Esophagus (tissue), 2 donors: ENCODE results near the gene NAGLU. TPM values are rescaled to one million over a fixed set of nuclear protein-coding genes. Genes with fewer than 3 reads are reported as not detected.
A peak's percentile ranks its signal among the peaks of the same experiment; 100 is the strongest.

Source experiments
- H3K27ac ChIP-seq, 2 donors: one replicate each; pipeline ENCODE4 v1.5.1; 2013; ENCODE audit warnings: low read depth in 2 of 2, mild to moderate bottlenecking in 2 of 2, inconsistent platforms in 1 of 2, low read length in 1 of 2, moderate library complexity in 1 of 2
- H3K27me3 ChIP-seq, 2 donors: one replicate each; pipeline ENCODE4 v1.6.1; 2013; ENCODE audit warnings: low read length in 2 of 2, control low read depth in 1 of 2, mild to moderate bottlenecking in 1 of 2; ENCODE audit not compliant: insufficient read depth in 2 of 2, control insufficient read depth in 1 of 2
- H3K36me3 ChIP-seq, 2 donors: one replicate each; pipeline ENCODE4 v1.6.1; 2013; ENCODE audit warnings: low read length in 1 of 2; ENCODE audit not compliant: control insufficient read depth in 2 of 2, insufficient read depth in 2 of 2
- H3K4me1 ChIP-seq, 2 donors: one replicate each; pipeline ENCODE4 v1.6.1; 2013; ENCODE audit warnings: low read length in 1 of 2; ENCODE audit not compliant: control insufficient read depth in 2 of 2, insufficient read depth in 2 of 2
- H3K4me3 ChIP-seq, 2 donors: one replicate each; pipeline ENCODE4 v1.5.1; 2013; ENCODE audit warnings: low read length in 2 of 2, mild to moderate bottlenecking in 2 of 2, low read depth in 1 of 2, moderate library complexity in 1 of 2
- H3K9me3 ChIP-seq, 2 donors: one replicate each; pipeline ENCODE4 v1.6.1; 2013; ENCODE audit warnings: mild to moderate bottlenecking in 2 of 2, low read depth in 1 of 2, low read length in 1 of 2, moderate library complexity in 1 of 2; ENCODE audit not compliant: control insufficient read depth in 2 of 2, insufficient read depth in 1 of 2
- WGBS, 2 donors: extraction: QIAGEN DNeasy Blood & Tissue Kit; methylation state at CpG; one replicate each; pipeline ENCODE4 v1.1.7; 2013; 5-methylcytosine and 5-hydroxymethylcytosine counted together
- polyA plus RNA-seq, 2 donors: library from polyadenylated mRNA; stranded (reverse); fragments of 200-250 nt; gene quantifications; one replicate each; pipeline ENCODE4 v1.2.3, GENCODE V29; 2013
- donor health status: healthy with polysubstance abuse.
- donor health status: Bipolar disorder and iron deficiency.

Gene NAGLU
- polyA plus RNA-seq, 2 donors = 17.6 to 18.8 TPM

DNA sequence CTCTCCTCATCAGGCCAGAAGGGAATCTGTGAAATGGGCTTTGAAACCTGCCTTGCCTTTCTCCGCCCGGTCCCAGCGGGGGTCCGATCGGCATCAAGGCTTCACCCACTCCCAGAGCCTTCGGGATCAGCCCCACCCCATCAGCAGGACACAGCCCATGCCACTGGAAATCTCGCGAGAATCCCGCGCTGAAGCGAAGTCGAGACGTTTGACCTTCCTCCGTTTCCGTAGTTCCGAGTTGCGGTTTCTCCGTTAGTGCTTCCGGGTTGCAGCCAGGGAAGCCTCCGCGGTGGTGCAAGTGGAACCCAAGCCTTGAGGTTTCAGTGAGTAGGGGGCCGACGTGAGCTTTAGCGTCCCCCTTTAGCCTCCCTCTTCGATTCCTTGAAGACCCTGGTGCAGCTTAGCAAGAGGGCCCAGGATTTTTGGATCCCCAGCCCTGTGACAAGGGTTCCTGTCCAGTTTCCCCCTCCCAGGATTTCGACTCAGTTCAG, 25.9 kb downstream of the NAGLU start, which contains the start of gene COASY:
Gene COASY (plus strand): TSS at position 252 of the 491 bp plus-strand sequence. CDS start 475 bp downstream, outside the sequence.
- Histone ChIP-seq H3K4me1 (peaks cover 13 to 29% of the 10 kb centered on the region in 2 donors), H3K9me3 (no peaks in the 10 kb centered on the region), H3K36me3 (peaks cover 3 to 18% of the 10 kb centered on the region in 2 donors), H3K4me3 (peak within 1 kb of the TSS; percentile 91), H3K27me3 (no peaks in the 10 kb centered on the region), H3K27ac (peak within 1 kb of the TSS; percentile 89 to 97)
- 1% methylated on average over 26 of the region's 26 CpGs for WGBS, 2 donors

DNA sequence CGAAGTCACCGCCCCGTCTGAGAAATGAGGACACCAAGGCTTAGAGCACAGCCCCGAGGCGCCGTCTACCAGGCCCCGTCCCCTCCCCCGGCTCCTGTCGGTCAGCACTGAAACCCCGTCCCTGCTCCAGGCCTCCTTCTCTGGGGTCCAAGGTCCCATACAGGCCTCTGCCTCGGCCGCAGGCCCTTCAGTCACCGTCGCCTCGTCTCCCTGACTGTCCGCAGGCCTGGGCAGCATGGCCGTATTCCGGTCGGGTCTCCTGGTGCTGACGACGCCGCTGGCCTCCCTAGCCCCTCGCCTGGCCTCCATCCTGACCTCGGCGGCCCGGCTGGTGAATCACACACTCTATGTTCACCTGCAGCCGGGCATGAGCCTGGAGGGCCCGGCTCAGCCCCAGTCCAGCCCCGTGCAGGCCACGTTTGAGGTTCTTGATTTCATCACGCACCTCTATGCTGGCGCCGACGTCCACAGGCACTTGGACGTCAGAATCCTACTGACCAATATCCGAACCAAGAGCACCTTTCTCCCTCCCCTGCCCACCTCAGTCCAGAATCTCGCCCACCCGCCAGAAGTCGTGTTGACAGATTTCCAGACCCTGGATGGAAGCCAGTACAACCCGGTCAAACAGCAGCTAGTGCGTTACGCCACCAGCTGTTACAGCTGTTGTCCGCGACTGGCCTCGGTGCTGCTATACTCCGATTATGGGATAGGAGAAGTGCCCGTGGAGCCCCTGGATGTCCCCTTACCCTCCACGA, 26.5 kb downstream of the NAGLU start:
- Histone ChIP-seq H3K36me3 (peaks cover 3 to 18% of the 10 kb centered on the region in 2 donors), H3K4me1 (peaks cover 13 to 32% of the 10 kb centered on the region in 2 donors), H3K4me3 (peak overlapping the region; percentile 91), H3K27ac (peak overlapping the region; percentile 89 to 97), H3K27me3 (no peaks in the 10 kb centered on the region), H3K9me3 (no peaks in the 10 kb centered on the region)
- WGBS, 2 donors = 7 to 8% methylated on average over 47 to 48 of the region's 48 CpGs

DNA sequence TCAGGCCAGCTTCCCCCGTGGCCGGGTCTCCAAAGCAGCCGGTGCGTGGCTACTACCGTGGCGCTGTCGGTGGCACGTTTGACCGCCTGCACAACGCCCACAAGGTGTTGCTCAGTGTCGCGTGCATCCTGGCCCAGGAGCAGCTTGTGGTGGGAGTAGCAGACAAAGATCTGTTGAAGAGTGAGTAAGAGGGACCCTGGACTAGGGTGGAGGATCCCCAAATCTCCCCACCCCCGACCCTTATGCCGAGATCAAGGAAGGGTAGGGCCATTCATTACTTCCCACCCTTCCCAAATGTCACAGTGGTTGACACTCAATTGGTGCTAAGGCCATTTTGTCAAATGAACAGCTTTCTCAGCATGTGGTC, 27.1 kb downstream of the NAGLU start:
- Histone ChIP-seq H3K9me3 (no peaks in the 10 kb centered on the region), H3K27ac (peak overlapping the region; percentile 89 to 97), H3K4me3 (peak overlapping the region; percentile 91), H3K36me3 (peaks cover 3 to 18% of the 10 kb centered on the region in 2 donors), H3K27me3 (no peaks in the 10 kb centered on the region), H3K4me1 (peaks cover 13 to 35% of the 10 kb centered on the region in 2 donors)
- WGBS, 2 donors = 53 to 60% methylated on average over 14 of the region's 14 CpGs

DNA sequence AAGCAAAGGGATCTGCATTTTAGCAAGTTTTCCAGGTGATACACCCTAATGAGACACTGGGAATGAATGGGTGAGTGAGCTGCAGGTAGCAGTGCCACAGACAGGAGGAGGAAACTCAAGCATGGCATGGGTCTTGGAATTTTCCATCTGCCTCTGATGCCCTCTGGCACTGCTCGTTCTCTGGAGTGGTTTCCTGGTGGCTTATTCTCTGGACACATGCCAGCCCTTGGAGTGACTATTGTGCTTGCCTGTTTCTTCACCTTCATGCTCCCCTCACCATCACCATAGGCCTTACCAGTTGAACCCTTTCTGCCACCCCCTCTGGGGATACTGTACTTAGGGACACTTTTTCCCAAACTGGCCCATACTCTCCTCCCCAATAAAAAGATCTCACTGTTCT, 27.5 kb downstream of the NAGLU start:
- whole genome bisulfite sequencing, 2 donors = 9 to 19% methylated on average over 1 of the region's 1 CpG
- Histone ChIP-seq H3K27ac (peak overlapping the region; percentile 89 to 97), H3K27me3 (no peaks in the 10 kb centered on the region), H3K9me3 (no peaks in the 10 kb centered on the region), H3K4me1 (peaks cover 13 to 35% of the 10 kb centered on the region in 2 donors), H3K36me3 (peaks cover 3 to 21% of the 10 kb centered on the region in 2 donors), H3K4me3 (peak overlapping the region; percentile 91)

DNA sequence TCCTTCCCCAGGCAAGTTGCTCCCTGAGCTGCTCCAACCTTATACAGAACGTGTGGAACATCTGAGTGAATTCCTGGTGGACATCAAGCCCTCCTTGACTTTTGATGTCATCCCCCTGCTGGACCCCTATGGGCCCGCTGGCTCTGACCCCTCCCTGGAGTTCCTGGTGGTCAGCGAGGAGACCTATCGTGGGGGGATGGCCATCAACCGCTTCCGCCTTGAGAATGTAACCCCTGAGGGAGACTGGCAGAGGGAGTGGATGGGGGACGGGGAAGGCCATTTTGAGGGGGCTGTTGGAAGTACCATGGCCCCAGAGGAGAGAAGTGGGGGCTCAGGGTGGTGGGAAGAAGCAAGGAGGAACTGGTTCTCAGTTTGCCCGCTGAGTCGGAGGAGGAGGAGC, 27.9 kb downstream of the NAGLU start:
- Histone ChIP-seq H3K27ac (peak overlapping the region in 1 of 2 donors; percentile 97), H3K4me1 (peaks cover 13 to 38% of the 10 kb centered on the region in 2 donors), H3K4me3 (peak overlapping the region in 1 of 2 donors; percentile 5), H3K27me3 (no peaks in the 10 kb centered on the region), H3K36me3 (peaks cover 7 to 25% of the 10 kb centered on the region in 2 donors), H3K9me3 (no peaks in the 10 kb centered on the region)
- 81 to 85% methylated on average over 9 of the region's 9 CpGs for WGBS, 2 donors

DNA sequence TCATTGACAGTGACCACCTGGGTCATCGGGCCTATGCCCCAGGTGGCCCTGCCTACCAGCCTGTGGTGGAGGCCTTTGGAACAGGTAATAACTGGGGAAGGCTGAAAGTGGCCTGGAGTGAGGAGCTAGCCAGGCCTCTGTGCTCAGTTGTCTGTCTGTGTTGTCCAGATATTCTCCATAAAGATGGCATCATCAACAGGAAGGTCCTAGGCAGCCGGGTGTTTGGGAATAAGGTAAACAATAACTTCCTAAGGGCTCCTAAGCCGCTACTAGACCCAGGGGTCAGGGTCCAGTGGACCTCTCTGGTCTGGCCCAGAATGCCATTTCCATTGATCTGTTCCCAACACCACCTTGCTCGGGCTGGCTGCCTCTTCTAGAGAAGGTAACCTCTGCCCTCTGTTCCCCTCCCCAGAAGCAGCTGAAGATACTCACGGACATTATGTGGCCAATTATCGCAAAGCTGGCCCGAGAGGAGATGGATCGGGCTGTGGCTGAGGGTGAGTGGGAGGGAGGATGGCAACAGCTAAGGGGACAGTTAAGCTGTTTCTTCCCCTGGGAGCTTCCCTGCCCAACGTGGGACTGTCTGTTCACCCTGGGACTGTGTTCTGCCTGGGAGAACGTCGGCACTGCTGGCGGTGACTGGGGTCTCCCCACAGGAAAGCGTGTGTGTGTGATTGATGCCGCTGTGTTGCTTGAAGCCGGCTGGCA, 28.9 kb downstream of the NAGLU start:
- no peak overlapping the region for H3K4me3 ChIP-seq
- H3K27me3 ChIP-seq = no peaks in the 10 kb centered on the region
- peaks cover 13 to 38% of the 10 kb centered on the region in 2 donors for H3K4me1 ChIP-seq
- no peaks in the 10 kb centered on the region for H3K9me3 ChIP-seq
- 86 to 88% methylated on average over 15 of the region's 15 CpGs for WGBS, 2 donors
- H3K36me3 ChIP-seq = peaks cover 15 to 35% of the 10 kb centered on the region in 2 donors
- H3K27ac ChIP-seq = peak overlapping the region in 1 of 2 donors; percentile 94

DNA sequence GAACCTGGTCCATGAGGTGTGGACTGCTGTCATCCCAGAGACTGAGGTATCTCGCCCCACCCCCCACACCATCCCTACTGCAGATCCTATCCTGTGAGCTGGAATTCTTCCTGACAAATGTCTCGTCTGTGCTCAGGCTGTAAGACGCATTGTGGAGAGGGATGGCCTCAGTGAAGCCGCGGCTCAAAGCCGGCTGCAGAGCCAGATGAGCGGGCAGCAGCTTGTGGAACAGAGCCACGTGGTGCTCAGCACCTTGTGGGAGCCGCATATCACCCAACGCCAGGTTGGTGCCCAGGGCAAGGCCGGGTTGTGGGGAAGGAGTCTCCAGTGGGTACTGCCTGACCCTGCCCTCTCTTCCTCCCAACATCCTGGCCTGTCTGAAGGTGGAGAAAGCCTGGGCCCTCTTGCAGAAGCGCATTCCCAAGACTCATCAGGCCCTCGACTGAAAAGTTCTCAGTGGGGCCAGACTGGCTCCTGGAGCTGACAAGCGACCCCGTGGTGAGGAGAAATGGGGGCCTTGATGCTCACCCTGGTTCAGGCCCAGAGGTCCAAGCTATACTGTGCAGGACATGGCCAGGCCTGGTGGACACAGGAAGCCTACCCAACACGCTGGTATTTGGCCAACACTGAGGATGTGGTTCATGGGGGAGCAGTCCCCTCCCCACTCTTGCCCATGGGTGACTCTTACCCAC, 29.6 kb downstream of the NAGLU start:
- Histone ChIP-seq H3K27me3 (no peaks in the 10 kb centered on the region), H3K4me1 (peaks cover 13 to 38% of the 10 kb centered on the region in 2 donors), H3K36me3 (peaks cover 18 to 38% of the 10 kb centered on the region in 2 donors), H3K4me3 (no peak overlapping the region), H3K9me3 (no peaks in the 10 kb centered on the region), H3K27ac (peak overlapping the region in 1 of 2 donors; percentile 94)
- WGBS, 2 donors = 89 to 91% methylated on average over 16 of the region's 16 CpGs

DNA sequence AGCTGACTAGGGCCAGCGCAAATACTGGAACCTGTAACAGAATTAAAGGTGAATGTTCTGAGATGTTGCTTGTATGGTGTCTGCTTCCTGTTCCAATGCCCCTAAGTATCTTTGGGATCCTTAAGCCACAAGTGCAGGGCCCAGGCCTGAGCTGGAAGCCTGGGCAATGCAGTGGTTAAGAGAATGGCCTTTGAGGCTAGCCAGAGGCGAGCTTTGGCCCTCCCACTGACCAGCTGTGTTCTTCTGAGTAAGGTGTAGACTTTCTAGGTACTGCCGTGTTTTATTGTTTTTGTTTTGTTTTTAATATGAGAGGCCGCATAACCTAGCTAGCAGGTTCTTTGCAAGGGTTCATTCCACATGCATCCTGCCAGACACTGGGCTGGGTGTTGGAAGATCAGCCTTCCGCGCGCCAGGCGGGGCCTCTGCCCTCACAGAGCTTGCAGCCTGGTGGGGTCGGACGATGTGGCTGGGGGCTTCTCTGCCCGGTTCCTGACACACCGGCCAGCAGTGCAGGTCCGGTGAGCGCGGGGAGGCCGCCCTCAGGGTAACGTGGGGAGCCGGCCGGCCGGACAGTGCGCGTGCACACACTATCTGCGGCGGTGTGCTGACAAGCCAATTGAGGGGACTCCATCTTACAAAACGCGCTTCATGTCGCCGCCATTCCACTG, 30.3 kb downstream of the NAGLU start:
- Histone ChIP-seq H3K27ac (peak overlapping the region; percentile 89 to 94), H3K27me3 (no peaks in the 10 kb centered on the region), H3K36me3 (peaks cover 20 to 38% of the 10 kb centered on the region in 2 donors), H3K4me3 (peak overlapping the region; percentile 74 to 92), H3K9me3 (no peaks in the 10 kb centered on the region), H3K4me1 (peaks cover 13 to 35% of the 10 kb centered on the region in 2 donors)
- WGBS, 2 donors = 30 to 31% methylated on average over 28 of the region's 28 CpGs
